NCI-H510A treated with DMSO at 0.1 percent for 48 hours (cell line): ENCODE measurements around the gene GP1BA.

ENCODE experiments used
- DNase-seq: peaks from one replicate; lab custom pipeline; 2025; lab: John Stamatoyannopoulos, UW

Gene GP1BA

DNA sequence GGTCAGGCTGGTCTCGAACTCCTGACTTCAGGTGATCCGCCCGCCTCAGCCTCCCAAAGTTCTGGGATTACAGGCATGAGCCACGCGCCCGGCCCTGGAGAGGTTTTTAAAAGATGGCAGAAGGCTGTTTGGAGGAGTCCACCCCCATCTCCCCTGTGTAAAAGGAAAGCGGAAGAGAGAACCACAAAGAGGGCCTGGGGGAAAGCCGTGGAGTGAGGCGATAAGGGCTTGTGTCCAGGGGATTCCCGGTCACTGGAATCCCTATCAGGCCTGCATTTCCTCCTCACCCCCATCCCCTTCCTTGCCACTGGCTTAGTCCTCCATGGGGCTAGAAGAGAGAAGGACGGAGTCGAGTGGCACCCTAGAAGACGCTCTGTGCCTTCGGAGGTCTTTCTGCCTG, at the start of gene GP1BA:
TSS of gene GP1BA (plus strand) at position 315 of the 400 bp plus-strand sequence. CDS start 328 bp downstream, outside the sequence.
- no peak for DNase-seq

- no peak for DNase-seq
Observed at GRCh38 chr17:4884489-4884888, 47.6 kb upstream of the GP1BA start.

DNA sequence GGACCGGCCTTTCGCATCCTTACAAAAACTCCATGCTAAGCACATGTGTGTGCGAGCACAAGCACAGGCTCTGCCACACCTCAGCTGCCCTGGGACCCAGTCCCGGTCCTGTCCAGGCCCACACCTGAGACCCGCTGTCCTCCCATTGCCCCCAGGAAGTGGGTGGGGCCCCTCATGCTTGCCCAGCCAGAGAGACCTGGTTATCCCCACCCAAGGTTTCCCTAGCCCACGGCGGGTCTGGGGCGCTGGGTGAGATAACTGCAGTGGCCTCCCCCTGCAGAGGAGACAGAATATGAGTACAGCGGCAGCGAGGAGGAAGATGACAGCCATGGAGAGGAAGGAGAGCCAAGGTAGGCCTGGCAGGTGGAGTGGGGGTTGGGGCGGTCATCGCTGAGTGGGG, 45.2 kb upstream of the GP1BA start:
- DNase-seq = no peak

DNA sequence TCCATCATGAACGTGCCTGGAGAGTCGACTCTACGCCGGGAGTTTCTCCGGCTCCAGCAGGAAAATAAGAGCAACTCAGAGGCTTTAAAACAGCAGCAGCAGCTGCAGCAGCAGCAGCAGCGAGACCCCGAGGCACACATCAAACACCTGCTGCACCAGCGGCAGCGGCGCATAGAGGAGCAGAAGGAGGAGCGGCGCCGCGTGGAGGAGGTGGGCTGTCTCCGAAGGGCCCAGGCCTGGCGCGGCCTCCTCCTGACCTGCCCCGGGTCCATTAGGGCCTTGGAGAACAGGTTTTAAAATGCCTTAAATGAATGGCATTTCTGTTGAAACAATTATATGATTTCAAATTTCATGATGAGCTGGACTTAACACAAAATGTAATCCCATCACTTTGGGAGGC, 44.5 kb upstream of the GP1BA start:
- no peak for DNase-seq

DNA sequence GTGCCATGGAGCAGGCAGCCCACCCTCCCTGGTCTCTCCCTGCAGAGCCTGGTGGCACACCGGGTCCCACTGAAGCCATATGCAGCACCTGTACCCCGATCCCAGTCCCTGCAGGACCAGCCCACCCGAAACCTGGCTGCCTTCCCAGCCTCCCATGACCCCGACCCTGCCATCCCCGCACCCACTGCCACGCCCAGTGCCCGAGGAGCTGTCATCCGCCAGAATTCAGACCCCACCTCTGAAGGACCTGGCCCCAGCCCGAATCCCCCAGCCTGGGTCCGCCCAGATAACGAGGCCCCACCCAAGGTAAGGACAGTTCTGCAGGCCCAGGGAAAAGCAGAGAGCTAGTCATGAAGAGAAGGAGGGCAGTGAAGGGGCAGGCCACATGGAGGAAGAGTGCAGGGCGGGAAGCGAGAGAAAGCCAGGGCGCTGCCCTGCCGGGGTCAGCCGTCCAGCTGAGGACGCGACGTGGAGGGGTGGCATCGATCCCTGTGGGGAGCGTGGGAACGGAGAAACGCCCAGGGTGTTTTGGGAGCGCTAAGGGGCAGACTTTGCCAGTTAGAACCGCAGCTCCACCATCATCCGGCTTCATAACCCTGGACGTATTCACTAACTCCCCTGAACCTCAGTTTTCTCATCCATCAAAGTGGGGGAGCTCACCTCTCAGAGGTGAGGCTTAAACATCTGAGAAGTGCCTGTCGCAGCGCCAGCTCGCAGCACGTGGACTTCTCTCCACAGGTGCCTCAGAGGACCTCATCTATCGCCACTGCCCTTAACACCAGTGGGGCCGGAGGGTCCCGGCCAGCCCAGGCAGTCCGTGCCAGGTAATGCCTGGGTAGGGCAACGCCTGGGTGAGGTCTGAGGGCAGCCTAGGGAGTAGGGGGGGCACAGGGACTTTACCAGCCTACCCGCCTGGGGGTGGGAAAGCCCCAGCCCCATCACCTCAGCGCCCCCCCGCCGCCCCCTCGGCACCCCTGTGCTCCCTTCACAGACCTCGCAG, 40.4 kb upstream of the GP1BA start:
- DNase-seq = no peak

DNA sequence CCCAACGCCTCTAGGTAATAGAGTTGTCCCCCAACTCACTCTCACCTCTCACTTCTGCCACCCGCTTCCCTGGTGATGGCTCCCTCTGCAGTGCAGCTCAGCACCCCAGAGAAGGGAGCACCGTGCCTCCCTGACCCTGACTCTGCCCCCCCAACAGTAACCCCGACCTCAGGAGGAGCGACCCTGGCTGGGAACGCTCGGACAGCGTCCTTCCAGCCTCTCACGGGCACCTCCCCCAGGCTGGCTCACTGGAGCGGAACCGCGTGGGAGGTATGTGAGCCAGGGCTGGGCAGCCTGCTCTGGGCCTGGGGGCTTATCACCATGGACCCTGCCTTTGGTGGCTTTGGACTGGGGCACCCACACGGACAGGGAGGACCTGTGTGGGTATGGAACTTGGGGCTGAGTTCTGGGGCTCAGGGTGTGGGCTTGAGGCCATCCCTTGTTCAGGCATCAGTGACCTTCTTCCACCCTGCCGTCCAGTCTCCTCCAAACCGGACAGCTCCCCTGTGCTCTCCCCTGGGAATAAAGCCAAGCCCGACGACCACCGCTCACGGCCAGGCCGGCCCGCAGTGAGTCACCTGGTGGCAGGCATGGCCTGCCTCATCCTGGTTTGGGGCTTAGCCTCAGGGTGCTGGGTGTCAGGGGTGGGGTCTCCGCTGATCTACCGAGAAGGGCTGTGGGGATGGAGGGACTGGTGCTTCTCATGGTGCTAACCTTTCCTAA, 39.4 kb upstream of the GP1BA start:
- no peak for DNase-seq

DNA sequence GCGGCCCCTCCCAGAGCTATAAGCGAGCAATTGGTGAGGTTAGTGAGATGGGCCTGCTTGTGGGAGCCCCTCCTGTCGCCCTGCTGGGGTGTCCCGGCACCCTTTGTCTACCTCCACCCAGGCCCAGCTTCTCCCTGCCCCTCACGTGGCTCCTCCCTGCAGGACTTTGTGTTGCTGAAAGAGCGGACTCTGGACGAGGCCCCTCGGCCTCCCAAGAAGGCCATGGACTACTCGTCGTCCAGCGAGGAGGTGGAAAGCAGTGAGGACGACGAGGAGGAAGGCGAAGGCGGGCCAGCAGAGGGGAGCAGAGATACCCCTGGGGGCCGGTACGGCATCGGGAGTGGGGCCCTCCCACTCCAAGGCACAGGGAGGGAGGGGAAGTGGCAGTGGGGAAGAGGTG, 38.8 kb upstream of the GP1BA start:
- DNase-seq = no peak

DNA sequence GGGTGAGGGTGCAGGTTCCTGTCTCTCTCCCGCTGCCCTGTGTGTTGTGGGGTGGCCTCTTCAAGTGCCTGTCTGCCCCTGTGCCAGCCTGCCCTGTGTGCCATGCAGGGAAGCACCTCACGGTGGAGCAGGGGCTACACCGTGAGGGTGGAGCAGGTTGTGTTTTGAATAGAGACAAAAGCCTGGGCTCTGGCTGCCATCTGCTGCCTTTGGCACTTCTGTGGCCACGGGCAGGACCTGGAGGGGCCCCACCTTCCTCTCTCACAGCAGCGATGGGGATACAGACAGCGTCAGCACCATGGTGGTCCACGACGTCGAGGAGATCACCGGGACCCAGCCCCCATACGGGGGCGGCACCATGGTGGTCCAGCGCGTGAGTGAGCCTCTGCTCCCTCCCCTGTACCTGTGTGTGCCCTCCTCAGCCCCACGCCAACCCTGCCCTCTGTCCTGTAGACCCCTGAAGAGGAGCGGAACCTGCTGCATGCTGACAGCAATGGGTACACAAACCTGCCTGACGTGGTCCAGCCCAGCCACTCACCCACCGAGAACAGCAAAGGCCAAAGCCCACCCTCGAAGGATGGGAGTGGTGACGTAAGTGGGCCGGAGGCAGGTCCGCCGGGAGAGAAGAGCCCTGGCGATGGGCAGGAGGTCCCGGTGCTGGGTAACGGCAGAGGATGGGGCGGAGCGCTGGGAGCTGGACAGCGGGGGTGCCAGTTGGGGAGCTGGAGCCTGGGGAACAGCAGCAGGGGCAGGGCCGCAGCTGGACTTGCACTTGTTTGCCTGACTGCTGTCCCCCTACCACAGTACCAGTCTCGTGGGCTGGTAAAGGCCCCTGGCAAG, 38.1 kb upstream of the GP1BA start:
- no peak for DNase-seq

GRCh38 chr17:4895121-4895520, 37.0 kb upstream of the GP1BA start:
- DNase-seq = no peak

- DNase-seq = no peak
Observed at GRCh38 chr17:4895657-4896331, 36.3 kb upstream of the GP1BA start.

GRCh38 chr17:4896332-4897197, 35.5 kb upstream of the GP1BA start:
- DNase-seq = no peak

GRCh38 chr17:4897198-4897687, 34.8 kb upstream of the GP1BA start:
- DNase-seq = no peak

DNA sequence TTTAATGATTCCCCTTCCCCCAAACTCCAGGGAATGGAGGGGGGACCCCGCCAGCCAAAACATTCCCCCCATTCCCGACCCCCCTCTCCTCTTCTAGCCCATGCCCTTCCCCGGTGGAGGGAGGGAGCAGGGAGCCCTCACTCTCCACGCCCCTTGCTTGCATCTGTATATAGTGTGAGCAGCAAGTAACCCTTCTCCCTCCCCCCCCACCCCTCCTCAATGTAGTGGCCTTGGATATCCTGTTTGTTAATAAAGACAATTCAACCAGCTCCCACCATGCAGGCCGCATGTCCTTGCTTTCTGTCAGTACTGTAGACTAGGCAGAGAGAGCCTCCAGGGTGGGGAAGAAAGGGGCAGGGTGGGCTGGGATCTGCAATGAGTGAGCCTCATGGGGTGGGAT, 34.3 kb upstream of the GP1BA start:
- DNase-seq = no peak

- no peak for DNase-seq
Observed at GRCh38 chr17:4898351-4898750, 33.7 kb upstream of the GP1BA start.

- no peak for DNase-seq
Observed at GRCh38 chr17:4898927-4899326, 33.1 kb upstream of the GP1BA start.

DNA sequence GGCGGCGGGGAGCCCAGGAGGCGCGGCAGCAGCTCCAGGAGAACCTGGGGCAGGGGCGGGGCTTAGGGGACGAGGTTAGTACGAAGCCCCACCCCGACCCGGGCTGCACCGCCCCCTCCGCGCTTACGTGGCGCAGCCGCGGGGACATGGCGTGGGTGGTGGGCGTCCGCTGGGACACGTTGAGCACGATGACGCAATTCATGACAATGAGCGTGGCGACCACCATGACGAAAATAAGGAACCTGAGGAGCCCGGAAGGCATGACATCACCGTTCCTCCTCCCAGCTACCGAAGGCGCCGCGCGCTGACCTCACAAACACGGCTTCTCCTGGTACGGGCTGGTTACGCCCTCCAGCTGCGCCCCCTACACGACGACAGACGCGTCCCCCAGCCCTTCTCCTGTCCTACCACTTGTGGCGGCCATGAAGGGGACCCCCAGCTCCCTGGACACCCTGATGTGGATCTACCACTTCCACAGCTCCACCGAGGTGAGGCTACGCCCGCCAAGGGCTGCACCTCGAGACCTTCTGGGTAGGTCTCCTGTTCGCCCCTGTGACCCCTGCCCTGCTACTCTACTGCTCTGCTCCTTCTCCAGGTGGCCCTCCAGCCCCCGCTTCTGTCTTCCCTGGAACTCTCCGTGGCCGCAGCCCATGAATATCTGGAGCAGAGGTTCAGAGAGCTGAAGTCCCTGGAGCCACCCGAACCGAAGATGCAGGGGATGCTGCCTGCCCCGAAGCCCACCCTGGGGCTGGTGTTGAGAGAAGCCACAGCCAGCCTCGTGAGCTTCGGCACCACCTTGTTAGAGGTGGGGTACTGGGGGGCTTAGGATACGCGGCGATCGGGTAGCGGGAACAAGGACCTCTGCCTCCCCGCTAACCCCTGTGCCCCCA, 32.5 kb upstream of the GP1BA start, which contains the start of gene C17orf107:
TSS of gene C17orf107 (plus strand) at position 196 of the 890 bp plus-strand sequence. CDS start at position 423, 227 bp downstream.
- peak; percentile 50 for DNase-seq

DNA sequence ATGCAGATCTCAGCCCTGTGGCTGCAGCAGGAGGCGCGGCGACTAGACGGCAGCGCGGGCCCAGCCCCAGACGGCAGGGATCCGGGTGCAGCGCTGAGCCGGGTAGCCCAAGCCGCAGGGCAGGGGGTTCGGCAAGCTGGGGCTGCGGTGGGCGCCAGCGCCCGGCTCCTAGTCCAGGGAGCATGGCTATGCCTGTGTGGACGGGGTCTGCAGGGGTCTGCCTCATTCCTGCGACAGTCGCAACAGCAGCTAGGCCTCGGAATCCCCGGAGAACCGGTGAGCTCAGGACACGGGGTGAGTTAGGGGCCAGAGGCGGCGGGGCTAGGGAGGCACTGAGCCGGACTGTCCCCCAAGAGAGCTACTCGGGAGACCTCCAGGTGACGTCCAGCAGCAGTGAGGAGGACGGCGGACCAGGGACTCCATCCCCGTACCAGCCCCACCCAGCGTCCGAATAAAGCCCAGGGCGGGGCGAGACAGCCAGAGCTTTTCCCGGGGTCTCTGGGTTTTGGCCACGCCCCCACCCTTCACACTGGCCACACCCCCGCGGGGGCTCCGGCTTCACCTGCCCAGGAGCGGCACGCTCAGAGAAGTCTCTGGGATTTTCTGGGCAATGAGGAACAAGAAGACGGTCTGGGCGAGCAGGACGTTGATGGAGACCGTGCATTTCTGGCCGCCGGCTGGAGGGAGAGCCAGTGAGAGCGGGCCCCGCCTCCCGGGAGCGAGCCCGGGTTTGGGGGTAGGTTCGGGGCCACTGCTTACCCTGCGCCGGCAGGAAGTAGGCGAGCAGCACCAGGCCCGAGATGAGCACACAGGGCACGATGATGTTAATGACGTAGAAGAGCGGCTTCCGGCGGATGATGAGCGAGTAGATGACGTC, 31.6 kb upstream of the GP1BA start:
- DNase-seq = no peak

DNA sequence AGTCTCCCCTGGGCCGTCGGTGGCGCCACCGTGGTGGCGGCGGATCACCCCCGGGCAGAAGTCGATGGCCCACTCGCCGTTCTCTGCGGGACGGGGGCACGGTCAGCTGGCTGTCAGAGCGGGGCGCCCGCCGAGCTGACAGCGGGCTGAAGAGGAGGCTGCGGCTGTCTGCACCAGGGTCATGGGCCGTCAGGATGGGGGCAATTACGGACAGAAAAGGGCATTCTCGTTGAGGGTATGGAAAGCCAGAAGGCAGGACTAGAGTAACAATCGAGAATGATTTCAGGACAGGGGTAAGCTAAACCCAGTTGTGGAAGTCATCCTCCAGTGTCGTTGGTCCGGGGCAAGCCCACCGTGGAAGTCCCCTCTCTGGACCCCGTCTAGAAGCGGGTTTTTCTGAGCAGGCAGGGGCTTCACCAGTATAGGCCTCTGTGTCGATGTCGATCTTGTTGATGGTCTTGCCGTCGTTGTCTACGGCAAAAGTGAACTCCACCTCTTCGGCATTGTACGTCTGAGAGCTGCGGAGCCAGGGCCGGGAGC, 30.9 kb upstream of the GP1BA start:
- DNase-seq = no peak
